HepG2 (cell line): ENCODE data around the gene TRPT1. TPM values are rescaled to one million over a fixed set of nuclear protein-coding genes. Genes with fewer than 3 reads are reported as not detected.

Experiments used
- CHD2 ChIP-seq: IDR thresholded peaks from 2 replicates; pipeline ENCODE4 v1.6.1; 2011; ENCODE audit warnings: low read depth, low read length, improper control_type of control experiment
- DPF2 ChIP-seq: sonication (generic); formaldehyde crosslinking; IDR thresholded peaks from 2 replicates; pipeline ENCODE4 v1.4.0; 2020; ENCODE audit warnings: mild to moderate bottlenecking, low read depth, missing genetic modification reagents, borderline replicate concordance
- GLI4 ChIP-seq: sonication (generic); formaldehyde crosslinking; IDR thresholded peaks from 2 replicates; pipeline ENCODE4 v1.5.1; 2020; ENCODE audit warnings: missing genetic modification reagents, mild to moderate bottlenecking, moderate library complexity, borderline replicate concordance
- HNRNPH1 ChIP-seq: fragments of 200-400 bp; formaldehyde crosslinking; optimal IDR thresholded peaks from 2 replicates; pipeline ENCODE3; 2017; ENCODE audit warnings: mild to moderate bottlenecking, low read depth, low read length
- HOXA5 ChIP-seq: sonication (generic); formaldehyde crosslinking; IDR thresholded peaks from 2 replicates; pipeline ENCODE4 v1.4.0; 2020; ENCODE audit warnings: missing genetic modification reagents
- JDP2 ChIP-seq: sonication (generic); formaldehyde crosslinking; IDR thresholded peaks from 2 replicates; pipeline ENCODE4 v1.8.1; 2022; ENCODE audit warnings: missing genetic modification reagents, borderline replicate concordance
- KDM5B ChIP-seq: sonication (generic); formaldehyde crosslinking; IDR thresholded peaks from 2 replicates; pipeline ENCODE4 v1.4.0; 2020; ENCODE audit warnings: missing genetic modification reagents, mild to moderate bottlenecking, borderline replicate concordance
- KDM6A ChIP-seq: IDR thresholded peaks from 2 replicates; pipeline ENCODE4 v1.6.1; 2016; ENCODE audit warnings: low read depth
- KMT2B ChIP-seq: IDR thresholded peaks from 2 replicates; pipeline ENCODE4 v1.6.1; 2016; ENCODE audit warnings: missing genetic modification reagents, missing compliant biosample characterization
- NCOA5 ChIP-seq: sonication (generic); formaldehyde crosslinking; IDR thresholded peaks from 2 replicates; pipeline ENCODE4 v1.4.0; 2020; ENCODE audit warnings: missing genetic modification reagents
- NCOR1 ChIP-seq: fragments of 200-600 bp; sonication (generic); IDR thresholded peaks from 2 replicates; pipeline ENCODE4 v1.7.0; 2017; ENCODE audit warnings: antibody characterized with exemption, low read length, borderline replicate concordance
- NFE2L2 ChIP-seq: fragments of 150-350 bp; IDR thresholded peaks from 2 replicates; pipeline ENCODE4 v1.6.1; 2014; ENCODE audit warnings: low read length
- NPAS2 ChIP-seq: sonication (generic); formaldehyde crosslinking; IDR thresholded peaks from 2 replicates; pipeline ENCODE4 v1.8.0; 2022; ENCODE audit warnings: mild to moderate bottlenecking, missing genetic modification reagents, borderline replicate concordance
- NR2F1 ChIP-seq, 2 experiments: fragments of 450-650 bp in 1 of 2; formaldehyde crosslinking in 1 of 2; IDR thresholded peaks; 2 replicates each; pipeline versions ENCODE4 v1.5.0 to v1.6.1; 2016 to 2020; ENCODE audit warnings: mild to moderate bottlenecking in 1 of 2, missing compliant biosample characterization in 1 of 2, missing genetic modification reagents in 1 of 2, moderate library complexity in 1 of 2
- NR2F2 ChIP-seq: IDR thresholded peaks from 2 replicates; pipeline ENCODE4 v1.6.1; 2012; ENCODE audit warnings: low read depth, inconsistent platforms, borderline replicate concordance
- ONECUT2 ChIP-seq: sonication (generic); formaldehyde crosslinking; IDR thresholded peaks from 2 replicates; pipeline ENCODE4 v1.4.0; 2020; ENCODE audit warnings: missing genetic modification reagents
- PHB2 ChIP-seq: fragments of 450-650 bp; IDR thresholded peaks from 2 replicates; pipeline ENCODE4 v1.6.1; 2018; ENCODE audit not compliant: partially characterized antibody
- RARG ChIP-seq: sonication (generic); formaldehyde crosslinking; IDR thresholded peaks from 2 replicates; pipeline ENCODE4 v1.4.0; 2020; ENCODE audit warnings: low read depth, mild to moderate bottlenecking, missing genetic modification reagents
- SALL2 ChIP-seq: sonication (generic); formaldehyde crosslinking; IDR thresholded peaks from 2 replicates; pipeline ENCODE4 v1.8.1; 2023; ENCODE audit warnings: mild to moderate bottlenecking, missing genetic modification reagents, inconsistent platforms
- SETDB1 ChIP-seq: sonication (generic); formaldehyde crosslinking; IDR thresholded peaks from 2 replicates; pipeline ENCODE4 v1.5.1; 2020; ENCODE audit warnings: missing genetic modification reagents, mild to moderate bottlenecking, borderline replicate concordance
- SMARCC2 ChIP-seq: fragments of 450-650 bp; IDR thresholded peaks from 2 replicates; pipeline ENCODE4 v1.6.1; 2017; ENCODE audit warnings: antibody characterized with exemption, mild to moderate bottlenecking
- SNRNP70 ChIP-seq: fragments of 200-400 bp; formaldehyde crosslinking; IDR thresholded peaks from 2 replicates; pipeline ENCODE4 v1.6.1; 2017; ENCODE audit warnings: mild to moderate bottlenecking, low read depth, low read length, moderate library complexity
- ZKSCAN5 ChIP-seq: sonication (generic); formaldehyde crosslinking; IDR thresholded peaks from 2 replicates; pipeline ENCODE4 v1.5.1; 2020; ENCODE audit warnings: mild to moderate bottlenecking, missing genetic modification reagents
- ZNF225 ChIP-seq: sonication (generic); formaldehyde crosslinking; IDR thresholded peaks from 2 replicates; pipeline ENCODE4 v1.4.0; 2020; ENCODE audit warnings: mild to moderate bottlenecking, missing genetic modification reagents
- ZNF331 ChIP-seq: sonication (generic); formaldehyde crosslinking; IDR thresholded peaks from 2 replicates; pipeline ENCODE4 v1.4.0; 2020; ENCODE audit warnings: missing genetic modification reagents
- ZNF441 ChIP-seq: sonication (generic); formaldehyde crosslinking; IDR thresholded peaks from 2 replicates; pipeline ENCODE4 v1.7.0; 2021; ENCODE audit warnings: missing genetic modification reagents, borderline replicate concordance
- ZNF552 ChIP-seq: sonication (generic); formaldehyde crosslinking; IDR thresholded peaks from 2 replicates; pipeline ENCODE4 v1.9.0; 2022; ENCODE audit warnings: missing genetic modification reagents, mild to moderate bottlenecking, borderline replicate concordance
- ZNF709 ChIP-seq: sonication (generic); formaldehyde crosslinking; IDR thresholded peaks from 2 replicates; pipeline ENCODE4 v1.5.0; 2020; ENCODE audit warnings: mild to moderate bottlenecking, missing genetic modification reagents
- ZNF770 ChIP-seq: sonication (generic); formaldehyde crosslinking; IDR thresholded peaks from 2 replicates; pipeline ENCODE4 v1.5.0; 2020; ENCODE audit warnings: mild to moderate bottlenecking, missing genetic modification reagents
- ZSCAN20 ChIP-seq: sonication (generic); formaldehyde crosslinking; IDR thresholded peaks from 2 replicates; pipeline ENCODE4 v1.4.0; 2020; ENCODE audit warnings: missing genetic modification reagents, mild to moderate bottlenecking, borderline replicate concordance
- polyA plus RNA-seq, 8 experiments: library from polyadenylated mRNA; depleted of rRNA in 3 of 8; stranded (reverse) in 7 of 8; unstranded in 1 of 8; fragments of >200 nt; fragmentation: Illumina TruSeq in 4 of 8; extraction: Trizol in 4 of 8; gene quantifications; 2 replicates each; pipeline versions ENCODE4 v1.2.1 to v1.2.3, GENCODE V29; 2011 to 2016; ENCODE audit warnings: low read depth in 4 of 8, missing spikeins in 1 of 8, mixed read lengths in 1 of 8; ENCODE audit not compliant: insufficient read depth in 1 of 8
- total RNA-seq, 5 experiments: library from RNA; depleted of rRNA; stranded (reverse); fragments of >200 nt; fragmentation: Illumina TruSeq; extraction: Trizol; gene quantifications; 2 replicates each; pipeline ENCODE4 v1.2.3, GENCODE V29; 2016; ENCODE audit warnings: low read depth in 1 of 5

Gene TRPT1
- total and polyA plus RNA-seq, 2 of the 13 experiments (the other 11 are each of a cell fraction or from before 2014, with no cell fraction given) = 24.8 to 40.7 TPM

GRCh38 chr11:64225608-64226506 lies at the start of gene TRPT1, which contains the start of gene NUDT22 (continued):
- TF ChIP-seq RARG (CRISPR knock-in tag) (no peak), NR2F1 (CRISPR knock-in tag; IDR thresholded peaks at IDR 0.05) (no peak), KDM6A (no peak), NFE2L2 (no peak), NR2F2 (no peak), ONECUT2 (CRISPR knock-in tag) (no peak), ZNF331 (CRISPR knock-in tag) (peak; percentile 67; the same call in 1 of the 2 replicates), SALL2 (CRISPR knock-in tag) (peak; percentile 64), NCOA5 (CRISPR knock-in tag) (no peak), PHB2 (no peak), ZNF770 (CRISPR knock-in tag) (peak; percentile 57; the same call in 1 of the 2 replicates), ZNF225 (CRISPR knock-in tag) (no peak), ZNF709 (peak; percentile 79), CHD2 (no peak), HNRNPH1 (no peak), ZKSCAN5 (CRISPR knock-in tag) (no peak), KMT2B (peak; percentile 45), JDP2 (CRISPR knock-in tag) (no peak), DPF2 (no peak), ZNF552 (no peak), SNRNP70 (no peak), HOXA5 (CRISPR knock-in tag) (peak; percentile 57; the same call in 1 of the 2 replicates), SMARCC2 (no peak), SETDB1 (CRISPR knock-in tag) (no peak; the same call in 1 of the 2 replicates), ZSCAN20 (no peak), ZNF441 (peak; percentile 32; the same call in 1 of the 2 replicates), NCOR1 (no peak), KDM5B (peak; percentile 84; the same call in 1 of the 2 replicates), NPAS2 (CRISPR knock-in tag) (no peak), GLI4 (CRISPR knock-in tag) (no peak)
